K562 treated with DMSO at 1 percent for 24 hours (cell line): ENCODE measurements around the gene PBLD. TPM values are rescaled to one million over a fixed set of nuclear protein-coding genes. Genes with fewer than 3 reads are reported as not detected.

ENCODE experiments used
- total RNA-seq: library from RNA; unstranded; fragments of 300-600 nt; gene quantifications from 2 replicates; pipeline ENCODE4 v1.2.3, GENCODE V29; 2022; ENCODE audit warnings: low read depth; ENCODE audit not compliant: insufficient read depth

PBLD gene
- total RNA-seq, result 1.8 and 1.9 TPM in 2 replicates

GRCh38 chr10:68332259-68333057 is at the start of gene PBLD:
TSS of gene PBLD (minus strand) at chr10:68332928. CDS start at chr10:68306844, 26,084 bp downstream.

DNA sequence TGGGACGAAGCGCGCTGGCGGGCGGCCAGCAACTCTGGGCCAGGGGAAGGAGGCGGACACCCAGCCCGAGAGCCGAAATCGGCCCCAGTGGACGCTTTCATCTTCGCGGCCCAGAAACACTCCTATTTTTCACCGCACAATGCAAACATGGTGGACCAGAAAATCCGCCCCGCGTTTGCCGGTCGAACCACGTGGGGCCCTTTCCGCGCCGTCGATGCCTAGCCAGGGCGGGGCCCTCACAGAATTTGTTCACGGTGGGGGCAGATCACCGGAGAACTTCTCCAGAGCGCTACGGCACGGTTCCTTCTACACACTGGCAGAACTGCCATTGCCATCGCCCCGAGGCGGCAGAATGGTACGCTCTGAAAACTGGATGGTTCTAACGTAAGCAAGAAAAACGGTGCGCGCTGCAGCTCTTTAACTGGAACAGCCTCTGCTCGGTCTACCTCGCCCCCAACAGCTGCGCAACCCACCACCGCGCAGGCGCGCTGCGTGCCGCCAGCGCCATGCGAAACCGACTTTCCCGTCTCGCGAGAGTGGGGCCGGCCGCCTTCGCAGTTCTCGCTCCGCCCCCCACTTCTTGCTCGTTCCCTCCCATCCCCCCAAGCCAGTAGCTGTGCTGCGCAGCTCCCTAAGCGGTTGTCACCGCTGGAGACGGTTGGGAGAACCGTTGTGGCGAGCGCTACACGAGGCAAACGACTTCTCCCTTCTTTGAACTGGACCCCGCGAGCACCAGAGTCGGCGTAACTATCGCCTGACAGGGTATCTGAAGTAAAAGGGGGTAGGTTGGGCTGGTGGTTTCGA is 1.1 kb downstream of the PBLD start, which contains the start of gene HNRNPH3:
Gene HNRNPH3 (plus strand): TSS at position 610 of the 804 bp plus-strand sequence. CDS start 5,158 bp downstream, outside the sequence.

Other genes with a start within 250 kb of the PBLD start
- gene MYPN, start 223.4 kb downstream of the PBLD start, total RNA-seq, result not detected in 2 replicates
- not detected in 2 replicates for gene ATOH7, start 100.8 kb downstream of the PBLD start, total RNA-seq
- gene HNRNPH3, start 864 bp downstream of the PBLD start, total RNA-seq, result 99.4 and 116 TPM in 2 replicates
- 3.4 and 4.2 TPM in 2 replicates for gene RUFY2, start 74.3 kb upstream of the PBLD start, total RNA-seq
- gene DNA2, start 139.0 kb upstream of the PBLD start, total RNA-seq, result 13.8 and 16.0 TPM in 2 replicates
- gene SLC25A16, start 194.6 kb upstream of the PBLD start, total RNA-seq, result 4.4 and 5.5 TPM in 2 replicates
- gene TET1, start 227.4 kb upstream of the PBLD start, total RNA-seq, result 2.9 and 3.4 TPM in 2 replicates